Kidney epithelial cell (primary cell): ENCODE measurements around the gene ATP6V1G1. TPM values are rescaled to one million over a fixed set of nuclear protein-coding genes. Genes with fewer than 3 reads are reported as not detected.

Experiments
- DNase-seq: peaks from one replicate; pipeline ENCODE4 v3.0.0-alpha.2; 2010; ENCODE audit warnings: low read depth
- H3K27me3 ChIP-seq: 2 replicates; pipeline ENCODE4 v1.6.0; 2011; ENCODE audit warnings: low read length; ENCODE audit not compliant: control insufficient read depth, insufficient read depth
- H3K36me3 ChIP-seq: 2 replicates; pipeline ENCODE4 v1.5.1; 2011; ENCODE audit warnings: low read length; ENCODE audit not compliant: control insufficient read depth, insufficient read depth
- H3K4me3 ChIP-seq: 2 replicates; pipeline ENCODE4 v1.5.1; 2011; ENCODE audit warnings: low read depth, mild to moderate bottlenecking, control low read depth, low read length
- total RNA-seq: library from RNA; depleted of rRNA; stranded (reverse); fragments of >200 nt; gene quantifications from 2 replicates; pipeline ENCODE4 v1.2.3, GENCODE V29; 2015
- TF ChIP-seq, protein P1 (sequence below): IDR thresholded peaks from 2 replicates; pipeline ENCODE4 v1.5.1; 2011; ENCODE audit warnings: mild to moderate bottlenecking, moderate library complexity, low read length, control low read depth, inconsistent platforms; ENCODE audit not compliant: insufficient read depth, poor library complexity, severe bottlenecking

The ATP6V1G1 gene, protein sequence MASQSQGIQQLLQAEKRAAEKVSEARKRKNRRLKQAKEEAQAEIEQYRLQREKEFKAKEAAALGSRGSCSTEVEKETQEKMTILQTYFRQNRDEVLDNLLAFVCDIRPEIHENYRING
- total RNA-seq = 338 and 392 TPM in 2 replicates

DNA sequence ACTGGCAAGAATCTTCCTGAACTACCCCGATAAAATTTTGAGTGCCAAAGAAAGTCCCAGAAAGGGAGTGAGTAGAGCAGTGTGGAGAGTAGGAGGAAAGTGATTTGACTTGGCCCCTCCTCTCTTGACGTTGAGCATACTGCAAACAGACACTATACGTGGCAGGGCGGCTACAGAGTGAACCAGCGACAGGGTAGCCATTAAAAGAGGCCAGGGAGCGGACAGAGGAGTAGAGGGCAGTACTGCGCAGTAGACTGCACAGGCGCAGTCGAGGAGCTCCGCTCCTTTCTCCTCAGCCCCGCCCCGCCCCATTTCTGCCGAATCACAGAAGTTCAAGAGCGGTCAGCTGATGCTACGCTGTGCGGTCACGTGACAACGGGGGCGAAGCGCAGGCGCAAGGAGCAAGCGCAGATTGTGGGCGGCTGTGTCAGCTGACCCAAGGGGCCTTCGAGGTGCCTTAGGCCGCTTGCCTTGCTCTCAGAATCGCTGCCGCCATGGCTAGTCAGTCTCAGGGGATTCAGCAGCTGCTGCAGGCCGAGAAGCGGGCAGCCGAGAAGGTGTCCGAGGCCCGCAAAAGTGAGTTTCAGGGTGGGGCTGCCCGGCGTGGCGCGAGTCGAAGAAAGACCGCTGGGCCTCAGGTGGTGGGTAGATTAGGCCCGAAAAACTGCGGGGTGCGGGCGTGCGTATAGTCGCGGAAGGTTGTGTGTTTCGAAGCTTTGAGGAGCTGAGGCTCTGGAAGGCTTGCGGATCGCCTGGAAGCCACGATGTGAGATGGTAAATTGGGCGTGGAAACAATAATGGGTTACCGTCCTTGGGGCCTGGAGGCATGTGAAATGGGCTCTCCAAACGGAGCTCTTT lies at the start of gene ATP6V1G1:
TSS of gene ATP6V1G1 (plus strand) at position 425 of the 858 bp plus-strand sequence. CDS start at position 495, 70 bp downstream.
- Histone ChIP-seq H3K4me3 (peak within 1 kb of the TSS; percentile 86), H3K36me3 (no peaks in the 10 kb centered on the region), H3K27me3 (no peaks in the 10 kb centered on the region)
- TF ChIP-seq, protein P1, sequence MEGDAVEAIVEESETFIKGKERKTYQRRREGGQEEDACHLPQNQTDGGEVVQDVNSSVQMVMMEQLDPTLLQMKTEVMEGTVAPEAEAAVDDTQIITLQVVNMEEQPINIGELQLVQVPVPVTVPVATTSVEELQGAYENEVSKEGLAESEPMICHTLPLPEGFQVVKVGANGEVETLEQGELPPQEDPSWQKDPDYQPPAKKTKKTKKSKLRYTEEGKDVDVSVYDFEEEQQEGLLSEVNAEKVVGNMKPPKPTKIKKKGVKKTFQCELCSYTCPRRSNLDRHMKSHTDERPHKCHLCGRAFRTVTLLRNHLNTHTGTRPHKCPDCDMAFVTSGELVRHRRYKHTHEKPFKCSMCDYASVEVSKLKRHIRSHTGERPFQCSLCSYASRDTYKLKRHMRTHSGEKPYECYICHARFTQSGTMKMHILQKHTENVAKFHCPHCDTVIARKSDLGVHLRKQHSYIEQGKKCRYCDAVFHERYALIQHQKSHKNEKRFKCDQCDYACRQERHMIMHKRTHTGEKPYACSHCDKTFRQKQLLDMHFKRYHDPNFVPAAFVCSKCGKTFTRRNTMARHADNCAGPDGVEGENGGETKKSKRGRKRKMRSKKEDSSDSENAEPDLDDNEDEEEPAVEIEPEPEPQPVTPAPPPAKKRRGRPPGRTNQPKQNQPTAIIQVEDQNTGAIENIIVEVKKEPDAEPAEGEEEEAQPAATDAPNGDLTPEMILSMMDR = no peak
- peak; percentile 97 for DNase-seq

DNA sequence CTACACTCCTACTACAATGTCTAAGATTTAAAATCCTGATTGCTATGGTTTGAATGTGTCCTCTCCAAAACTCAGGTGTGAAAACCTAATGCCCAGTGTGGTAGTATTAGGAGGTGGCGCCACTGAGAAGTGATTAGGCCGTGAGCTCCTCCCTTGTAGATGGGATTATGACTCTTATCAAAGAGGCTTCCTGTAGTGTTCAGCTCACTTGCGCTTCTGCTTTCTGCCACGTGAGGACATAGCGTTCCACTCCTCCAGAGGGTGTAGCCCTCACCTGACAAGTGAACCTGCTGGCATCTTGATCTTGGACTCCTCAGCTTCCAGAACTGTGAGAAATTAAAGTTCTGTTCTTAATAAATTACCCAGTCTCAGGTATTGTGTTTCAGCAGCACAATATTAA lies 49.3 kb upstream of the ATP6V1G1 start:
- Histone ChIP-seq H3K4me3 (no peak overlapping the region), H3K27me3 (no peaks in the 10 kb centered on the region), H3K36me3 (no peaks in the 10 kb centered on the region)
- TF ChIP-seq, protein P1 = peak; percentile 37
- no peak for DNase-seq

DNA sequence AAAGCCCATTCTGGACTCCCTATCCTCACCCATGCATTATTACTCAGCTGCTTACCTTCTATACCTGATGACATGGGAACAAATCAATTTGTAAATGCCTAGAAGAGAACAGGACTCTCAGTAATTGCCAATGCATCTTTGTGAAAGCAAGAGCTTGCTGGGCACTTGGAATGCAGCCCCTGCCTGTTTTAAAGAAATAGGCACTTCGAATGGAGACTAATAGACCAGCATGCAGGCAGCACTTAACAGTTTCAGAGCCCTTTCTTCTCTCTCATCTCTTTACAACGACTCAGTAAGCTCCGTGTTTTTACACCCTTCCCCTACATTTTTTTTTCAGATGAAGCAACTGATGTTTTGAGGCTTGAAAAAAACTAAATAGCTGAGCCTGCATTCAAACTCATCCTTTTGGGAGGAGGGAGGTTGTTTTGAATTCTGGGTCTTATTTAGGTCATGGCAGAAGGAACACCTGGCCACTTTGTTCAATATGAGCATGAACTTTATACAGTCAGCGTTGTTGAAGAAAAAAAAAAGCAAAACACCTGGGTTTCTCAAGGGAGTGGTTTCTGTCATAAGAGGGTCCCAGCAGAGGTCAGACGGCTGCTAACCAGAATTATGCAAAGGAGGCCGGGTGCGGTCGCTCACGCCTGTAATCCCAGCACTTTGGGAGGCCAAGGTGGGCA lies 47.7 kb upstream of the ATP6V1G1 start:
- Histone ChIP-seq H3K4me3 (no peak overlapping the region), H3K36me3 (no peaks in the 10 kb centered on the region), H3K27me3 (no peaks in the 10 kb centered on the region)
- no peak for DNase-seq
- TF ChIP-seq, protein P1 = no peak

DNA sequence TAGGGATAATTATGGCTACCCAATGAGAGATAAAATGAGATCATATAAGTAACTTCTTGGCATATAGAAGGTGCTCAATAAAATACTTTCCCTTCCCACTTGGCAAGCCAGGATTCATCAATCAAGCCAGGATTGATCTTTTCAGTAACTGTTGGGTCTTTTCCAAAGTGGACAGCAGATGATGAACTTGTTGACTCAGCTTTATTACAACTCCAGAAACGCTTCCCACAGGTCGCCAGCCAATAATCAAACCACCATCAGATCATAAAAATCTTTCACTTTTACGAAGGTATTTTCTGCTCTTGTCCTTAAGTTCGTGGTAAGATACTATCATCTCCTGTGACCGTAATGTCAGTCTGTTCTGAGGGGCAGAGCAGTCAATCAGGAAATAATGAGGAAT lies 42.5 kb upstream of the ATP6V1G1 start:
- TF ChIP-seq, protein P1 = no peak

DNA sequence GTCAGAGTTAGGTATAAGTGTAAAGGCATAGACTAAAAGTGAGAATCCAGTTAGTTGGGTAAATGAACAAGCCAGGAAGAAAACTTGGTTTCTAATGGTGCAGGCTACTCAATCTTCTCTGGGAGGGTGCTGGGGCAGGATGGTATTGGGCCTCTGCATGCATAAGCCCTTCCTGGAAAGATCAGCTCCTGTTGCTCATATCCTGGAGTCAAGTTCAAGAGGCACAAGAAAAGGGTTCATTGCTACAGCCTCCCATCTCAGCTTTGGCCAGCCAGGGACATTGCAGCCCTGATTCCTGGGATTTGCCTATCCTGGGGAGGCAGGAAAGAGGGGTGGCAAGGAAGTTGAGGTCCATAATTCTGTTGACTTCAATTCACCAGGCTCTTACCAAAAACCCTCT lies 40.7 kb upstream of the ATP6V1G1 start:
- H3K27me3 ChIP-seq = no peaks in the 10 kb centered on the region
- DNase-seq = no peak
- TF ChIP-seq, protein P1 = no peak
- H3K36me3 ChIP-seq = no peaks in the 10 kb centered on the region
- H3K4me3 ChIP-seq = no peak overlapping the region

More for the DNA sequence above, 42.5 kb upstream of the ATP6V1G1 start:
- no peak for DNase-seq
- H3K27me3 ChIP-seq = no peaks in the 10 kb centered on the region
- H3K36me3 ChIP-seq = no peaks in the 10 kb centered on the region
- no peak overlapping the region for H3K4me3 ChIP-seq
